OCI-LY1 (cell line): ENCODE results near the gene GPALPP1.
"Not testable (repeated sequence)": the region's sequence is repeated elsewhere in the genome, so short reads cannot be mapped to it uniquely, and the experiment has no call there.

Experiments
- H2AFZ ChIP-seq: fragments of 200-600 bp; sonication (generic), shearing (Covaris generic); 2 replicates; pipeline ENCODE4 v1.6.0; 2014; ENCODE audit warnings: antibody characterized with exemption, mild to moderate bottlenecking, low read length
- H3F3A ChIP-seq: fragments of 200-600 bp; sonication (generic), shearing (Covaris generic); 2 replicates; pipeline ENCODE4 v1.6.0; 2014; ENCODE audit warnings: mild to moderate bottlenecking, antibody characterized with exemption, low read length, moderate library complexity; ENCODE audit not compliant: insufficient read depth
- H3K27ac ChIP-seq: fragments of 200-600 bp; sonication (generic); 2 replicates; pipeline ENCODE4 v1.5.1; 2014; ENCODE audit warnings: low read length, mixed run types, mild to moderate bottlenecking, low read depth; ENCODE audit not compliant: poor library complexity, severe bottlenecking
- H3K27me3 ChIP-seq: fragments of 200-600 bp; sonication (generic); 2 replicates; pipeline ENCODE4 v1.6.0; 2014; ENCODE audit warnings: antibody characterized with exemption, mild to moderate bottlenecking, low read length, moderate library complexity; ENCODE audit not compliant: insufficient read depth
- H3K36me3 ChIP-seq: fragments of 200-600 bp; sonication (generic); 2 replicates; pipeline ENCODE4 v1.6.1; 2014; ENCODE audit warnings: mild to moderate bottlenecking, antibody characterized with exemption, low read length, moderate library complexity, mixed read lengths; ENCODE audit not compliant: insufficient read depth
- H3K4me1 ChIP-seq: fragments of 200-600 bp; sonication (generic); 2 replicates; pipeline ENCODE4 v1.5.1; 2014; ENCODE audit warnings: mild to moderate bottlenecking, low read length, moderate library complexity; ENCODE audit not compliant: insufficient read depth, severe bottlenecking
- H3K4me2 ChIP-seq: fragments of 200-600 bp; sonication (generic), shearing (Covaris generic); 2 replicates; pipeline ENCODE4 v1.6.1; 2014; ENCODE audit warnings: low read length
- H3K4me3 ChIP-seq: fragments of 200-600 bp; sonication (generic); 2 replicates; pipeline ENCODE4 v1.5.1; 2014; ENCODE audit warnings: low read length, low read depth, mild to moderate bottlenecking, mixed read lengths; ENCODE audit not compliant: poor library complexity, severe bottlenecking
- H3K79me2 ChIP-seq: fragments of 200-600 bp; shearing (Covaris generic); 2 replicates; pipeline ENCODE4 v1.6.1; 2016; ENCODE audit warnings: mixed run types, low read length, mixed read lengths; ENCODE audit not compliant: insufficient read depth
- H3K9ac ChIP-seq: fragments of 200-600 bp; sonication (generic), shearing (Covaris generic); 2 replicates; pipeline ENCODE4 v1.6.1; 2014; ENCODE audit warnings: mild to moderate bottlenecking, low read length, mixed read lengths
- H3K9me2 ChIP-seq: fragments of 200-600 bp; sonication (generic), shearing (Covaris generic); 2 replicates; pipeline ENCODE4 v1.6.1; 2014; ENCODE audit warnings: low read depth, mild to moderate bottlenecking, low read length, mixed read lengths
- H3K9me3 ChIP-seq: fragments of 200-600 bp; shearing (Covaris generic); 2 replicates; pipeline ENCODE4 v1.6.1; 2014; ENCODE audit warnings: low read length, mixed read lengths
- H4K20me1 ChIP-seq: fragments of 200-600 bp; sonication (generic), shearing (Covaris generic); 2 replicates; pipeline ENCODE4 v1.6.0; 2016; ENCODE audit warnings: mild to moderate bottlenecking, low read length; ENCODE audit not compliant: insufficient read depth
- CTCF ChIP-seq: fragments of 200-600 bp; sonication (generic), shearing (Covaris generic); IDR thresholded peaks from 2 replicates; pipeline ENCODE4 v1.5.1; 2017; ENCODE audit warnings: mild to moderate bottlenecking, antibody characterized with exemption, low read length, moderate library complexity, mixed read lengths
- EZH2 ChIP-seq: fragments of 200-600 bp; sonication (generic), shearing (Covaris generic); IDR thresholded peaks from 2 replicates; pipeline ENCODE4 v1.8.0; 2017; ENCODE audit warnings: borderline replicate concordance, mixed run types, mild to moderate bottlenecking, antibody characterized with exemption, low read length, moderate library complexity, mixed read lengths

The GPALPP1 gene

DNA sequence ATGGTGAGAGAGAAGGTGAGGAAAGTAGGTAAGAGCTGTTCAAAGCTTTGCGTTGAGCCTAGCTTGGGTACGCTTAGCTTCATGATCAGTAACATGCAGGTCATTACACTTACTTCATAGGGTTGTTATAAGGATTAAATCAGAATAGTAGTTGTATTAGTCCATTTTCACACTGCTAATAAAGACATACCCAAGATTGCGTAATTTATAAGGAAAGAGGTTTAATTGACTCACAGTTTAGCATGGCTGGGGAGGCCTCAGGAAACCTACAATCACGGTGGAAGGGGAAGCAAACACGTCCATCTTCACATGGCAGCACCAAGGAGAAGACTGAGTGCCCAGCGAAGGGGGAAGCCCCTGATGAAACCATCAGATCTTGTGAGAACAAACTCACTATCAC is 21.9 kb downstream of the GPALPP1 start:
- no peaks in the 10 kb centered on the region for H4K20me1 ChIP-seq
- no peaks in the 10 kb centered on the region for H3F3A ChIP-seq
- H3K27ac ChIP-seq = no peak overlapping the region
- peaks cover 38% of the 10 kb centered on the region; the same call in 1 of the 2 replicates for H3K36me3 ChIP-seq
- H3K4me1 ChIP-seq = no peaks in the 10 kb centered on the region
- TF ChIP-seq EZH2 (no peak), CTCF (no peak)
- no peak overlapping the region for H3K4me3 ChIP-seq
- H3K4me2 ChIP-seq = no peak overlapping the region
- H3K79me2 ChIP-seq = no peaks in the 10 kb centered on the region
- no peak overlapping the region for H2AFZ ChIP-seq
- no peak overlapping the region for H3K9ac ChIP-seq
- no peaks in the 10 kb centered on the region for H3K9me3 ChIP-seq
- H3K9me2 ChIP-seq = no peaks in the 10 kb centered on the region
- H3K27me3 ChIP-seq = no peaks in the 10 kb centered on the region

DNA sequence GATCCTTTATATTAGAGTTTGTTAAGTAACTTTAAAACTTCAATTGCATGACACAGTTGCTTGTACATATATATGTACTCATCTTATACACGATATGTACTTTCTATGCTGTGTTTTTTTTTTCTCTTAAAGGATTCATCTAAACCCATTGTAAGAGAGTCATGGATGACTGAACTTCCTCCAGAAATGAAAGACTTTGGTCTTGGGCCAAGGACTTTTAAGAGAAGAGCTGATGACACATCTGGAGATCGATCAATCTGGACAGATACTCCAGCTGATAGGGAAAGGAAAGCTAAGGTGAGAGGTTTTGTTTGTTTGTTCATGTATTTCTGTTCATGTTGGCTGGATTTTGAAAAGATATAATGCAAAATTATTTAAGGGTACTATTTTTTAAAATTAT is 26.0 kb downstream of the GPALPP1 start:
- Histone ChIP-seq H3K27ac (no peak overlapping the region), H2AFZ (no peak overlapping the region), H3K9me3 (no peaks in the 10 kb centered on the region), H3K27me3 (no peaks in the 10 kb centered on the region), H3K9ac (no peak overlapping the region), H3F3A (no peaks in the 10 kb centered on the region), H3K4me2 (no peak overlapping the region), H4K20me1 (no peaks in the 10 kb centered on the region), H3K4me3 (no peak overlapping the region), H3K79me2 (no peaks in the 10 kb centered on the region), H3K4me1 (no peaks in the 10 kb centered on the region), H3K9me2 (no peaks in the 10 kb centered on the region), H3K36me3 (peaks cover 21% of the 10 kb centered on the region; the same call in 1 of the 2 replicates)
- TF ChIP-seq EZH2 (no peak), CTCF (no peak)

DNA sequence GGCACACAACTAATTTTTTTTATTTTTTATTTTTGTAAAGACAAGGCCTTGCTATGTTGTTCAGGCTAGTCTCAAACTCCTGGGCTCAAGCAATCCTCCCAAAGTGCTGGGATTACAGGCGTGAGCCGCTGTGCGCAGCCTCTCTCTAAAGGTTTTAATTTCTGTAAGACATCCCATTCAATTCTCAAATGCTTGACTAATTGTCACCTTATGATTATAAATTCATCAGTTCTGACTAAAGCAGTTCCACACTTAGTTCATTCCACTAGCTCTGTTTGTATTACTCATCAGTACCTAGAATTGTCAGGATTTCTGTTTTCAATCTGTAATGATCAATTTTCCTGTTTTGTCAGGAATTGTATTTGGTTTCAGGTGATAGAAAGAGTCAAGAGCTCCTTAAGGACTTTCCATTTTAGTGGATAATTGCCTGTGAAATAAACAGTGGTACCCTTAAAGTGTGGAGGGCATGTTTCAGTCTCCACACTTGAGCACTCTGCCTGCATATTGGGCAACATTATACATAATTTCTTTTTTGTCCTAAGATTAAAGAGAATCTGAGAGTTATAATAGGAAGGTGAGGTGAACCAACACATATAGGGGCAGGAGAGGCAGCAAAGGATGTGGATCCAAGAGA is 27.6 kb downstream of the GPALPP1 start:
- H3K27me3 ChIP-seq = no peaks in the 10 kb centered on the region
- no peak overlapping the region for H3K4me2 ChIP-seq
- H3F3A ChIP-seq = no peaks in the 10 kb centered on the region
- H3K9me3 ChIP-seq = no peaks in the 10 kb centered on the region
- H3K4me3 ChIP-seq = no peak overlapping the region
- H4K20me1 ChIP-seq = no peaks in the 10 kb centered on the region
- no peak overlapping the region for H2AFZ ChIP-seq
- H3K4me1 ChIP-seq = no peaks in the 10 kb centered on the region
- no peak overlapping the region for H3K27ac ChIP-seq
- H3K79me2 ChIP-seq = no peaks in the 10 kb centered on the region
- peaks cover 26% of the 10 kb centered on the region; the same call in 1 of the 2 replicates for H3K36me3 ChIP-seq
- TF ChIP-seq EZH2 (no peak), CTCF (no peak)
- no peak overlapping the region for H3K9ac ChIP-seq
- H3K9me2 ChIP-seq = no peaks in the 10 kb centered on the region

DNA sequence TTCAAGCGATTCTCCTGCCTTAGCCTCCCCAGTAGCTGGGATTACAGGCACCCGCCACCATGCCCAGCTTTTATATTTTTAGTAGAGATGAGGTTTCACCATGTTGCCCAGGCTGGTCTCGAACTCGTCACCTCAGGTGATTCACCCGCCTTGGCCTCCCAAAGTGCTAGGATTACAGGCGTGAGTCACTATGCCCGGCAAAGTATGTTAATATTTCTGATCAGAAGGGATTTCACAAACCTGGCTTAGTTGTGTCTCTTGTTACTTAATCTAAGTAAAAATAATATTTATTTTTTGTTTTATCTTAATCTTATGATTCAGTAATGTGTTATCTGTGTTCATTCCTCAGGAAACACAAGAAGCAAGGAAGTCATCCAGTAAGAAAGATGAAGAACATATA is 30.6 kb downstream of the GPALPP1 start:
- H3F3A ChIP-seq, H3K27me3 ChIP-seq, H3K4me1 ChIP-seq, H3K9ac ChIP-seq, H3K79me2 ChIP-seq, H3K4me2 ChIP-seq, H2AFZ ChIP-seq, H3K9me2 ChIP-seq, H3K27ac ChIP-seq, H3K9me3 ChIP-seq, H4K20me1 ChIP-seq, H3K4me3 ChIP-seq: not testable (repeated sequence)
- H3K36me3 ChIP-seq = peaks cover 34% of the 10 kb centered on the region; the same call in 1 of the 2 replicates
